RKO (cell line): Measurements from ENCODE around the gene FYCO1.
A peak's percentile ranks its signal among the peaks of the same experiment; 100 is the strongest.

ENCODE experiments used
- DNase-seq: peaks from one replicate; pipeline ENCODE4 v3.0.0-alpha.2; 2016; ENCODE audit warnings: low spot score

FYCO1 gene

GRCh38 chr3:45984331-45985312 lies 11.0 kb downstream of the FYCO1 start:
- no peak for DNase-seq

DNA sequence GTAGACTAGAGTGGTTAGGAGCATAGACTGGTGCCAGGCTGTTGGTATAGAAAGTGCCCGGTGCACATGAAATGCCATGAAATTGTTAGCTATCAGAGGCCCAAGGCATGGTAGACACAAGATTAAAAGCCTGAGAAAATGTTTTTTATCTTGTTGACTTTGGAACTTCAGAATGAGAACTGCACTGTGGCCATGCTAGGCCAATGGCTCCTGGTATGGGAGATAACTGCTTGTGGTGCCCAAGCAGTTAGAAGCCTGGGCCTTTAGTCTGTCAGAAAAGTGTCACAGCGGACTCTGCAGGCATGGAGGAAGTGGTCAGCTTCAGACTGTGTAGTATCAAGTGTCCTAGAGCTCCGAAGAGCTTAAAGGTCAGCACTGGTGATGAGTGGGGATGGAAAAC lies 11.9 kb downstream of the FYCO1 start:
- DNase-seq = no peak

- no peak for DNase-seq
These were observed 14.1 kb downstream of the FYCO1 start for GRCh38 chr3:45981346-45982074.

DNA sequence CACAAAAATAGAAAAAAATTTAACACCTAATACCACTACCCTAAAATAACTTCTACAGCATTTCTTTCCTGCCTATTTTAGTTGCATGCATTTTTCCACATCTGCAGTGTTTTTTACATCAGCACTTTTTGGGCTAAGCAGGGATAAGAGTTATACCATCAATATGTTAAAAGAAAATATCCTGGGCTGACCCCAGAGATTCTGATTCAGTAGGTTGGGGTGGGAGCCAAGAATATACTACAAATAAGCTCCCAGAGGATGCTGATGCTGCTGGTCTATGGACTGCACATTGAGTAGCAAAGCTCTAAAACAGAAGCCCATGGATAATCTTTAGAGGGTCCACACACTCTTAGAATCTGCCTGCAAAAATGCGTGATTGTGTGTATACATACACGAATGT lies 14.8 kb downstream of the FYCO1 start:
- no peak for DNase-seq

DNA sequence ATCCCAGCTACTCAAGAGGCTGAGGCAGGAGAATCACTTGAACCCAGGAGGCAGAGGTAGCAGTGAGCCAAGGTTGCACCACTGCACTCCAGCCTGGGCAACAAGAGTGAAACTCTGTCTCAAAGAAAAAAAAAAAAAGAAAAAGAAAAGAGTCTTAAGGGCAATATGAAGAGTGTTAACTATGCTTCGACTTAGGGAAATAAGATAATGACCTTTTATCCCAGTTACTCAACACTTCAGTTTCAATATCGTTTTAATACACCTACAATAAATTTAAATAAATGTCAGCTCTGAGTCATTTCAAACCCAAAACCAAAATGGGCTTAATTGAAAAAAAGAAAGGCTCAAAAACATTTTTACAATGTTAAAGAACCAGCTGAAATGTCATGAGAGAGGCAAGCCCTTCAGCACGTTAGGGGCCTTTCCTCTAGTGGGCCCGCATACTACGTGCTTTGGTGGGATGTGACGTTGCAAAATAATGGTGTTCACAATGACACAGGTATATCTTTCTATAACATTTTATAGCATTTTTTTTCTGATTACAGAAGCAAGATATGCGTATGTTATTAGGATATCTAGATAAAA lies 15.3 kb downstream of the FYCO1 start:
- no peak for DNase-seq

DNA sequence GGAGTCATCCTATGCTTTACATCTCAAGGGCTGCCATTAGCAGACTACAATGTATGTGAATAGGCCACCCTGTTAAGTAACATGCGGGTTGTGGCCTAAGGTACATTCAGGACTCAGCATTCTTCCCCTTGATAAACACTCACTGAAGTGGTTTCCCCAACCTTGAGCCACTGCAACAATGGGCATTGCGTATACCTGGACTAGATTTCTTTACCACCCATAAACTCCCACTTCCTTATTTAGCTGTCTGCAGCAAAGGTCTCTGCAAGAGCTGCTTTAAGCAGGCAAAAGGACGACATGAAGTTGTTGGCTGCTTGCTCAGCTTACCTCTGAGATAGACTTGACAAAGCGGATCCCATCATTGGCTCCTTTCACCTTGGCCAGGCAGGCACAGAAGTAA lies 16.2 kb downstream of the FYCO1 start:
- no peak for DNase-seq

DNA sequence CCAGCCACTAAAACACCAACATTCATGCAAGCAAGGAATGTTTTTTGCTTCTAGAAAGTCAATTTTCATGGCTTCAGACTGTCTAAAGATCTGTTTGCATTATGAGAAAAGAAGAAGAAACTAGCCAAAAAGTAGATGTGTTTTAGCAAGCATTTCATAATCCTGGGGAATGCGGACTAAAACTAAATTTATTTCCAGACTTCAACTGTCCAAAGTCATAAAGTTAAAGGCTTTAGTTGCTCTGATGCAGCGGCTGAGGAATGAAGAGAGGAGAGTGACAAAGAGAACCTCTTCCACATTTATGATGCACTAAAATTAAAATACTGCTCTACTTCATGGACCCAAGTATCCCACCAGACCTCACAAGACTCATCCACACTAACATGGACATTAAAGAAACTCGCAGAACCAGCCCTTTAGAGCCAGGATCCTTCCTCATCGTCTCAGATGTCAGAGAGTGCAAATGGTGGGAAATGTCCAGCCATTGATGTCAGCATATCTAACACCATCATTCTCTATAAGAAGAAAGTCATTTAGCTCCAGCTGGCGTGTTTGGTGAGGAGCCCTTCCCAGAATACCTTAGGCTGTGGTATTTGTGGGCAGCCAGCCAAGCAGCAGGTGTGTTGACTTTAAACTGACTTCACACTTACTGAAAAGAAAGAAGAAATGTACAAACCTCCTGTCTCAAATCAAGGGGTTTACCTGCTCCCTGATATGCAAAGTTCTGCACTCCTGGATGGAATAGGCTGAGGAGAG lies 17.4 kb downstream of the FYCO1 start:
- DNase-seq = no peak

DNA sequence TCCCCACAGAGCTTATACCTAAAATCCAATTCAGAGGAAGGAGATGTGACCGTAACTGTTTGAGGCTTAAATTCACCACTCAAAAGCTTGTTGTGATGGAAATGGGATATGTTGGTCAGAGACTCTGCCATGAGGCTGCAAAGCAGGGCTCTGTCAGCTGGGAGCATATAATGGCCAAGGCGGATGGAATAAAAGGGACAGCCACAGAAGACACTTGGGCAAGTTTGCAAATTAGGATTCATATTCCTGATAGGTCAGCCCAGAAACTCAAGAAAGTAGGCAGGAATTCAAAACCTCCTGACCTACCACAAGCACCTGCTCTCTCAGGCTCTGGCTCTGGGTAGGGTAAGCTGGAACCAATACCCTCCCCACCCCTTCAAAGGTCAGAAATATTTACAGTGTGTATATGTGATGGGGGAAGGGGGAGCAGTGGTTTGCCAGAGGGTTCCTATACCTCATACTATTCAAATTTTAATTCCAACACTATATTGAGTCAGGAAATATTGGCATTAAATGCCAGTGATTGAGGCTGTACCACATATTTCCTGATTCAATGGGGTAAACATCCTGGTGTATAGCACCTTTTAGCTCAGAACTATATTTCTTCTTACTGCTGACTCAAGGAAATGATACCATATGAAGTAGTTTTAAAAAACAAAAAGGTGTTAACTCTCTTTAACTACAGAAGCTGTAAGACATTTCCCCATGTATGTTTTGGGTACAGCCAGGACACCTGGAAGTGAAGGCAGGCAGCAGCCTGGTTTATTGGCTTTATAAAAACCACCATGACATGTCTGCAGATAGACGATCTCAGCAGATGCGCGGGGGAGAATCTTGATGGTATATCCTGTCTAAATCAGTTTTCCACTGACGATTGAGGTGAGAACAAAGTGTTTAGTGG lies 19.2 kb downstream of the FYCO1 start:
- no peak for DNase-seq

DNA sequence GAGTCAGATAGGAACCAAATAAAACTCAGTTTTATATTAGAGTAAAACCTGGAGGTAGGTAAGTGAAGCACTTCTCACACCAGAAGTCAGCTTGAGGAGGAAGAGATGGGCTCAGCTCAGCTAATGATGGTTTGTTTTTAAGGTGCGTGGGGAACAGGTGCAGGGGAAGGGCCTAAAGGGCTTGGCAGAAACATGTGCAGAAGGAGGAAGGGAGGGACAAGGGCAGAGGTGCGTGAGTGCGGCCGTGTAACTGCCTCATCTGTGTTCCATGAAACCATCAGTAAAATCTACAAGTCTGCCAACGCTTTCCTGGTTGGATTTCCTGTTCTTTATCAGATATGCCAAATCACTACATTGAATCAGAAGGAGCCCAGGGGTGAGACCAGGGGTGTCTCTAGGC lies 19.9 kb downstream of the FYCO1 start:
- DNase-seq = no peak

GRCh38 chr3:45974686-45975085 lies 20.9 kb downstream of the FYCO1 start:
- DNase-seq = no peak

- peak; percentile 13 for DNase-seq
These were observed 22.9 kb downstream of the FYCO1 start for GRCh38 chr3:45972534-45973402.

GRCh38 chr3:45969953-45970352 lies 25.7 kb downstream of the FYCO1 start:
- DNase-seq = no peak

DNA sequence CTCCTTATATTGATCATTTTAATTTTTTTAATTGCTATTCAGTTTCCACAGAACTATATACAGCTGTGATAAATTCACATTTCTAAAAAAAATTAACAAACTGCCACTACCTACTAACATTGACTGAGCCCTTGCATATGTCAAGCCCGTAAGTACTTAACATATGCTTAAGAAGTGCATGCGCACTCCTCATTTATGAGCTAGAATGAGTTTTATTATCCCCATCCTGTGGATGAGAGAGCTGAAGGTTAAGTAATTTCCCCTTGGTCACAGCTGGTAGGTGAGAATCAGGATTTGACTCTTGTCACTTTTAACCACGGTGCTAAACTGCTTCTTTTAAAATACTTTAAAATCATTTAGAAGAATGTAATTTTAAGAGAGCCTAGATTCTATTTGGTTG lies 26.5 kb downstream of the FYCO1 start:
- no peak for DNase-seq

DNA sequence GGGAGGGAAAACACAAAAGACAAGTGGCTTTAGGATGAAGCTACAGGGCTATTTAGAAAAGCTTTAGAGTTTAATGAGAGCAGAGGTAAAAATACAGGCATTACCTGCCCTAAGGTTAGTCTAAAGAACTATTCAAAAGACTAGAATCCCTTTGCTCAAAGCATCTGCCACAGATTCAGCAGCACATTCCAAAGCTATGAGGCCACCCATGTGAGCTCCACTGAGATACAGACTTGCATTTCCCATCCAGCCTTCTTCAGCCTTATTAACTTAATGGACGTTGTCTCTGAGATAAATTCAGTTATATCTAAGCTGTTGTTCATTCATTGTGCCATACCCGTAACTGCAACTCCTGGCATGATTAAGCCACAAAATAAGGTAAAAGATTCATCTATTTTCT lies 26.9 kb downstream of the FYCO1 start:
- DNase-seq = no peak

DNA sequence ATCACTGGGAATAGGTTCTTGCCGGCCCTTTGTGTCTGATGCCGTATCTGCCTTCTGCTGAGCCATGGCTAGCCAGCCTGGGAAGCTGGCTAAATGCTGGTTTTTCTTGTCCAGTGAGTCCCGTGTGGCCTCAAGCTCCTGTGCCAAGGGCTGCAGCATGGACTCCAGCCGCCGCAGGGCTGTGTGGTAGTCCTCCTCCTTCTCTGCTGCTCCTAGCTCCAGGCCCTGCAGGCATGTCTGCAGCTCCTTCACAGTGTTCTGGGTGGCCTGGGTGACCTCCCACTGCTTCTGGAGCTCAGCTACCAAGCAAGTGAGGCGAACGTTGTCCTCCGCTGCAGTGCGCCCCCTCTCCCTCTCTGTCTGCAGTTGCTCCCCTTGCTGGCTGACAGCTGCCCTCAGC lies 27.5 kb downstream of the FYCO1 start:
- DNase-seq = no peak

- DNase-seq = no peak
These were observed 27.9 kb downstream of the FYCO1 start for GRCh38 chr3:45967724-45968123.

GRCh38 chr3:45966950-45967640 lies 28.5 kb downstream of the FYCO1 start:
- no peak for DNase-seq

DNA sequence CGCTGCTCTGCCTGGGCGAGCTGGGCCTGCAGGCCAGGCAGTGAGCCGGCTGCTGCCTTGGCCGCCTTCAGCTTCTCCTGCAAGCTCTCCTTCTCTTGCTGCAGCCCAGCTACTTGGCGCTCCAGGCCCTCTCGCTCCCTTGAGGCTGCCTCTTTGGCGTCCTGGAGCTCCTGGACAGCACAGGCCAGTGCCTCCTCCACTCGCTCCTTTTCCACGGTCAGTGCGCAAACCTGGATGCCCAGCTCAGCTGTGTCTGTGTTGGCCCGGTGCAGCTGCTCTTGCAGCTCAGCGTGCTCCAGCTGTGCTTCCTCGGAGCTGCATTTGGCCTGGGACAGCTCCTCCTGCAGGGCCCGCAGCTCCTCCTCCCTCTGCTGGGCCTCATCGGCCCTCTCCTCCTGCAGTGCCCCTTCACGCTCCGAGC lies 29.2 kb downstream of the FYCO1 start:
- no peak for DNase-seq

GRCh38 chr3:45965653-45966052 lies 30.0 kb downstream of the FYCO1 start:
- no peak for DNase-seq
